Upper lobe of left lung (tissue), 6 donors: ENCODE results near the gene SMIM14. TPM values are rescaled to one million over a fixed set of nuclear protein-coding genes. Genes with fewer than 3 reads are reported as not detected.

ENCODE experiments used
- ATAC-seq, 2 donors: fragments of 200-7000 bp; cut with Tn5 transposase; one replicate each; pipeline ENCODE4 v1.9.1; 2022; ENCODE audit warnings: mild to moderate bottlenecking in 2 of 2, moderate library complexity in 2 of 2; ENCODE audit not compliant: low FRiP score in 2 of 2
- DNase-seq, 2 donors: peaks; one replicate each; pipeline ENCODE4 v3.0.0-alpha.2; 2019 to 2020
- H3K27ac ChIP-seq, 4 donors: fragments of 200-600 bp; sonication (generic); one replicate each; pipeline ENCODE4 v1.5.1; 2016 to 2019
- H3K27me3 ChIP-seq, 4 donors: fragments of 200-600 bp; sonication (generic); one replicate each; pipeline ENCODE4 v1.5.1; 2017 to 2019
- H3K36me3 ChIP-seq, 4 donors: fragments of 200-600 bp; sonication (generic); one replicate each; pipeline ENCODE4 v1.5.1; 2016 to 2019
- H3K4me1 ChIP-seq, 4 donors: fragments of 200-600 bp; sonication (generic); one replicate each; pipeline ENCODE4 v1.5.1; 2018 to 2019
- H3K4me3 ChIP-seq, 4 donors: fragments of 200-600 bp; sonication (generic); one replicate each; pipeline ENCODE4 v1.5.1; 2017 to 2019; ENCODE audit warnings: mild to moderate bottlenecking in 2 of 4, moderate library complexity in 1 of 4
- H3K9me3 ChIP-seq, 4 donors: fragments of 200-600 bp; sonication (generic); one replicate each; pipeline ENCODE4 v1.5.1; 2018 to 2019
- CTCF ChIP-seq, 6 experiments: fragments of 450-650 bp in 4 of 6; fragments of 200-600 bp in 2 of 6; sonication (generic) in 2 of 6; IDR thresholded peaks; one replicate each; pipeline ENCODE4 v1.5.1; 2016 to 2019; ENCODE audit warnings: antibody characterized with exemption in 6 of 6
- EP300 ChIP-seq, 4 donors: sonication (generic); formaldehyde crosslinking; IDR thresholded peaks; one replicate each; pipeline ENCODE4 v1.5.1; 2017; ENCODE audit warnings: antibody characterized with exemption in 4 of 4, control low read depth in 2 of 4
- POLR2A ChIP-seq, 4 donors: fragments of 450-650 bp; IDR thresholded peaks; one replicate each; pipeline ENCODE4 v1.5.1; 2016 to 2017; ENCODE audit warnings: antibody characterized with exemption in 4 of 4, mild to moderate bottlenecking in 2 of 4
- POLR2AphosphoS5 ChIP-seq, 2 donors: sonication (generic); formaldehyde crosslinking; IDR thresholded peaks; one replicate each; pipeline ENCODE4 v1.5.1; 2017; ENCODE audit warnings: antibody characterized with exemption in 2 of 2
- WGBS, 2 donors: methylation state at CpG; one replicate each; pipeline ENCODE4 v1.1.5; 2017 to 2018; 5-methylcytosine and 5-hydroxymethylcytosine counted together
- total RNA-seq, 6 donors: library from RNA; depleted of rRNA in 4 of 6; stranded (reverse); fragments of >200 nt in 4 of 6; gene quantifications; one replicate each; pipeline versions ENCODE4 v1.1.0 to v1.2.1, GENCODE V29; 2016 to 2021
- donor health status: DM: no; HTN: no; CAD: no; lungs with moderate emphysema.
- donor health status: DM: no; HTN: yes; CAD: no; lungs with severe emphysema.

SMIM14 gene
- total RNA-seq, 6 donors from 2014 or later: 24.1 to 80.5 (median 40.4) TPM

- H3K27ac ChIP-seq: no peak overlapping the region
- TF ChIP-seq EP300 (IDR thresholded peaks at IDR 0.05) (no peak), CTCF (IDR thresholded peaks at IDR 0.05) (no peak), POLR2A (IDR thresholded peaks at IDR 0.05) (no peak), POLR2AphosphoS5 (IDR thresholded peaks at IDR 0.05) (no peak)
- no peaks in the 10 kb centered on the region for H3K9me3 ChIP-seq
- no peak overlapping the region for H3K4me3 ChIP-seq
- DNase-seq (no peak), ATAC-seq (no peak)
- WGBS, 2 donors: 84 to 85% methylated on average over 7 of the region's 7 CpGs
- peaks cover 0 to 11% (median 2%) of the 10 kb centered on the region in 4 donors for H3K36me3 ChIP-seq
- H3K4me1 ChIP-seq: peaks cover 12 to 26% (median 16%) of the 10 kb centered on the region in 4 donors
- no peaks in the 10 kb centered on the region for H3K27me3 ChIP-seq
Observed at GRCh38 chr4:39524161-39524957, 114.3 kb downstream of the SMIM14 start.

- ATAC-seq (no peak), DNase-seq (no peak)
- no peaks in the 10 kb centered on the region for H3K9me3 ChIP-seq
- H3K36me3 ChIP-seq: peaks cover 0 to 33% (median 5%) of the 10 kb centered on the region in 4 donors
- 43 to 85% methylated on average over 2 of the region's 2 CpGs for WGBS, 2 donors
- TF ChIP-seq EP300 (IDR thresholded peaks at IDR 0.05) (no peak), CTCF (IDR thresholded peaks at IDR 0.05) (no peak), POLR2AphosphoS5 (IDR thresholded peaks at IDR 0.05) (no peak), POLR2A (IDR thresholded peaks at IDR 0.05) (no peak)
- H3K27ac ChIP-seq: no peak overlapping the region
- peaks cover 5 to 16% (median 7%) of the 10 kb centered on the region in 4 donors for H3K4me1 ChIP-seq
- no peak overlapping the region for H3K4me3 ChIP-seq
- no peaks in the 10 kb centered on the region for H3K27me3 ChIP-seq
Observed at GRCh38 chr4:39522068-39522467, 116.6 kb downstream of the SMIM14 start.

- H3K36me3 ChIP-seq: peaks cover 0 to 34% (median 5%) of the 10 kb centered on the region in 4 donors
- TF ChIP-seq CTCF (IDR thresholded peaks at IDR 0.05): no peak
- no peak for TF ChIP-seq EP300 (IDR thresholded peaks at IDR 0.05)
- no peak for TF ChIP-seq POLR2A (IDR thresholded peaks at IDR 0.05)
- no peak for TF ChIP-seq POLR2AphosphoS5 (IDR thresholded peaks at IDR 0.05)
- 83 to 86% methylated on average over 5 of the region's 5 CpGs for WGBS, 2 donors
- no peak for DNase-seq
- H3K27ac ChIP-seq: no peak overlapping the region
- H3K4me1 ChIP-seq: peaks cover 5 to 12% (median 6%) of the 10 kb centered on the region in 4 donors
- no peaks in the 10 kb centered on the region for H3K9me3 ChIP-seq
- no peaks in the 10 kb centered on the region for H3K27me3 ChIP-seq
- peak in 1 of 2 donors; percentile 59 for ATAC-seq
- H3K4me3 ChIP-seq: no peak overlapping the region
Observed at GRCh38 chr4:39521253-39521919, 117.3 kb downstream of the SMIM14 start.

- WGBS, 2 donors: 94 to 99% methylated on average over 6 of the region's 6 CpGs
- no peak for ATAC-seq
- Histone ChIP-seq H3K9me3 (no peaks in the 10 kb centered on the region), H3K36me3 (peaks cover 0 to 50% (median 5%) of the 10 kb centered on the region in 4 donors), H3K4me3 (no peak overlapping the region), H3K27ac (no peak overlapping the region), H3K4me1 (peaks cover 0 to 5% (median 2%) of the 10 kb centered on the region in 4 donors), H3K27me3 (no peaks in the 10 kb centered on the region)
- DNase-seq: no peak
- TF ChIP-seq POLR2AphosphoS5 (IDR thresholded peaks at IDR 0.05) (no peak), CTCF (IDR thresholded peaks at IDR 0.05) (no peak), EP300 (IDR thresholded peaks at IDR 0.05) (no peak), POLR2A (IDR thresholded peaks at IDR 0.05) (no peak)
Observed at GRCh38 chr4:39518484-39518883, 120.2 kb downstream of the SMIM14 start.
